HG03108 (cell line): Measurements from ENCODE around the gene VSTM2A.

ENCODE experiments used
- ATAC-seq: cut with Tn5 transposase; IDR thresholded peaks from one replicate; pipeline ENCODE4 v1.9.1; 2021; ENCODE audit warnings: moderate library complexity; ENCODE audit not compliant: unreplicated experiment

VSTM2A gene

GRCh38 chr7:54615537-54615936 lies 73.4 kb downstream of the VSTM2A start:
- ATAC-seq, result no peak
